HT1080 (cell line): ENCODE measurements around the gene URI1. TPM values are rescaled to one million over a fixed set of nuclear protein-coding genes. Genes with fewer than 3 reads are reported as not detected.
"Not testable (repeated sequence)": the region's sequence is repeated elsewhere in the genome, so short reads cannot be mapped to it uniquely, and the experiment has no call there.

Experiments used
- DNase-seq: peaks from one replicate; pipeline ENCODE4 v3.0.0-alpha.2; 2015; ENCODE audit warnings: low read depth
- total RNA-seq: library from RNA; depleted of rRNA; stranded (reverse); fragments of >200 nt; shearing (Covaris generic); gene quantifications from 2 replicates; pipeline ENCODE4 v1.2.3, GENCODE V29; 2014

URI1 gene
- total RNA-seq, 1 experiment from 2014 or later = 54.3 TPM

GRCh38 chr19:29940971-29941585 lies 961 bp upstream of the URI1 start:
- no peak for DNase-seq

- peak; percentile 39 for DNase-seq
These were observed 594 bp downstream of the URI1 start for GRCh38 chr19:29942404-29943261.

GRCh38 chr19:29943615-29944014 lies 1.6 kb downstream of the URI1 start:
- no peak for DNase-seq

- DNase-seq = no peak
These were observed 2.5 kb downstream of the URI1 start for GRCh38 chr19:29944390-29945012.

- no peak for DNase-seq
These were observed 3.0 kb downstream of the URI1 start for GRCh38 chr19:29945017-29945416.

GRCh38 chr19:29945433-29945832 lies 3.4 kb downstream of the URI1 start:
- no peak for DNase-seq

GRCh38 chr19:29946645-29947044 lies 4.6 kb downstream of the URI1 start:
- DNase-seq = no peak

- no peak for DNase-seq
These were observed 5.8 kb downstream of the URI1 start for GRCh38 chr19:29947871-29948270.

- DNase-seq = not testable (repeated sequence)
These were observed 6.9 kb downstream of the URI1 start for GRCh38 chr19:29948759-29949470.

GRCh38 chr19:29952177-29952576 lies 10.1 kb downstream of the URI1 start:
- DNase-seq = no peak

GRCh38 chr19:29952646-29953045 lies 10.6 kb downstream of the URI1 start:
- DNase-seq = no peak

GRCh38 chr19:29953352-29954247 lies 11.6 kb downstream of the URI1 start:
- no peak for DNase-seq

- DNase-seq = no peak
These were observed 14.8 kb downstream of the URI1 start for GRCh38 chr19:29956855-29957254.

GRCh38 chr19:29961311-29961710 lies 19.3 kb downstream of the URI1 start:
- no peak for DNase-seq

GRCh38 chr19:29962793-29963192 lies 20.8 kb downstream of the URI1 start:
- no peak for DNase-seq

- DNase-seq = no peak
These were observed 21.5 kb downstream of the URI1 start for GRCh38 chr19:29963576-29963975.

- DNase-seq = no peak
These were observed 22.1 kb downstream of the URI1 start for GRCh38 chr19:29964171-29964570.

GRCh38 chr19:29965492-29965891 lies 23.5 kb downstream of the URI1 start:
- DNase-seq = peak; percentile 42

GRCh38 chr19:29966142-29966541 lies 24.1 kb downstream of the URI1 start:
- DNase-seq = not testable (repeated sequence)

- no peak for DNase-seq
These were observed 24.7 kb downstream of the URI1 start for GRCh38 chr19:29966588-29967249.
